AG04449 (cell line): ENCODE results near the gene ZNF296.

ENCODE experiments used
- CTCF ChIA-PET: fragments of 350-600 bp; formaldehyde crosslinking; extraction: SDS; loops from one replicate; lab custom pipeline; 2021; ENCODE audit warnings: antibody characterized with exemption; lab: Yijun Ruan, JAX
- POLR2A ChIA-PET: fragments of 400-600, 350-600 bp; formaldehyde crosslinking; extraction: SDS; loops from one replicate; lab custom pipeline; 2020; ENCODE audit warnings: antibody characterized with exemption, inconsistent platforms; lab: Yijun Ruan, JAX
- DNase-seq: peaks from one replicate; pipeline ENCODE4 v3.0.0-alpha.2; 2010; ENCODE audit warnings: low read depth, low spot score
- H3K4me3 ChIP-seq: 2 replicates; pipeline ENCODE4 v1.5.1; 2011; ENCODE audit warnings: low read depth, mild to moderate bottlenecking, control low read depth, low read length
- CTCF ChIP-seq: IDR thresholded peaks from one replicate; pipeline ENCODE4 v1.5.1; 2011; ENCODE audit warnings: mild to moderate bottlenecking, moderate library complexity, low read length, control low read depth, inconsistent platforms; ENCODE audit not compliant: insufficient read depth; ENCODE audit errors: missing control alignments

ZNF296 gene

GRCh38 chr19:45091031-45091923, 15.0 kb upstream of the ZNF296 start:
- ChIA-PET POLR2A (interaction anchor here (0.6 to 2.3 kb wide), 4 partner anchors 8 to 137 kb away, joined by 4 to 16 read pairs (median 6); partner anchors contain the start of genes BLOC1S3 and TRAPPC6A), CTCF (interaction anchor here (0.7 to 5.1 kb wide), 12 partner anchors 11 to 185 kb away, joined by 3 to 37 read pairs (median 3); partner anchors contain the start of genes BLOC1S3 and TRAPPC6A)
- DNase-seq: peak; percentile 91
- peak overlapping the region; percentile 92 for H3K4me3 ChIP-seq
- TF ChIP-seq CTCF: no peak

GRCh38 chr19:45090606-45091005, 14.3 kb upstream of the ZNF296 start:
- no peak for TF ChIP-seq CTCF
- no peak for DNase-seq
- ChIA-PET POLR2A (no interaction called here), CTCF (interaction anchor here (0.7 to 5.1 kb wide), 8 partner anchors 10 to 96 kb away, joined by 3 to 37 read pairs (median 4); partner anchors contain the start of genes GEMIN7, TRAPPC6A and ZNF296)
- H3K4me3 ChIP-seq: peak overlapping the region; percentile 48; the same call in 1 of the 2 replicates

- CTCF ChIA-PET: interaction anchor here (0.7 to 5.1 kb wide), 7 partner anchors 10 to 88 kb away, joined by 3 to 37 read pairs (median 3); partner anchors contain the start of genes GEMIN7, TRAPPC6A and ZNF296
- no peak overlapping the region for H3K4me3 ChIP-seq
- POLR2A ChIA-PET: no interaction called here
- TF ChIP-seq CTCF: no peak
- no peak for DNase-seq
Observed at GRCh38 chr19:45090034-45090433, 13.8 kb upstream of the ZNF296 start.

GRCh38 chr19:45087531-45087930, 11.3 kb upstream of the ZNF296 start:
- CTCF ChIA-PET: interaction anchor here (2.0 kb wide), 1 partner anchor 38 kb away, joined by 5 read pairs; no protein-coding TSS in a partner anchor
- no peak overlapping the region for H3K4me3 ChIP-seq
- DNase-seq: no peak
- TF ChIP-seq CTCF: no peak
- POLR2A ChIA-PET: interaction anchor here (0.5 kb wide), 1 partner anchor 9 kb away, joined by 3 read pairs; no protein-coding TSS in a partner anchor

- no peak for DNase-seq
- H3K4me3 ChIP-seq: no peak overlapping the region
- no peak for TF ChIP-seq CTCF
- CTCF ChIA-PET: no interaction called here
- POLR2A ChIA-PET: no interaction called here
Observed at GRCh38 chr19:45086480-45086879, 10.2 kb upstream of the ZNF296 start.

GRCh38 chr19:45082170-45082569, 5.9 kb upstream of the ZNF296 start:
- no peak overlapping the region for H3K4me3 ChIP-seq
- ChIA-PET POLR2A (no interaction called here), CTCF (no interaction called here)
- no peak for TF ChIP-seq CTCF
- no peak for DNase-seq
